Fibroblast of peridontal ligament (primary cell): ENCODE results near the gene LRRC37A3.
"Not testable (repeated sequence)": the region's sequence is repeated elsewhere in the genome, so short reads cannot be mapped to it uniquely, and the experiment has no call there.

ENCODE experiments used
- DNase-seq: peaks from one replicate; pipeline ENCODE4 v3.0.0-alpha.2; 2010; ENCODE audit errors: extremely low read depth

The LRRC37A3 gene

DNA sequence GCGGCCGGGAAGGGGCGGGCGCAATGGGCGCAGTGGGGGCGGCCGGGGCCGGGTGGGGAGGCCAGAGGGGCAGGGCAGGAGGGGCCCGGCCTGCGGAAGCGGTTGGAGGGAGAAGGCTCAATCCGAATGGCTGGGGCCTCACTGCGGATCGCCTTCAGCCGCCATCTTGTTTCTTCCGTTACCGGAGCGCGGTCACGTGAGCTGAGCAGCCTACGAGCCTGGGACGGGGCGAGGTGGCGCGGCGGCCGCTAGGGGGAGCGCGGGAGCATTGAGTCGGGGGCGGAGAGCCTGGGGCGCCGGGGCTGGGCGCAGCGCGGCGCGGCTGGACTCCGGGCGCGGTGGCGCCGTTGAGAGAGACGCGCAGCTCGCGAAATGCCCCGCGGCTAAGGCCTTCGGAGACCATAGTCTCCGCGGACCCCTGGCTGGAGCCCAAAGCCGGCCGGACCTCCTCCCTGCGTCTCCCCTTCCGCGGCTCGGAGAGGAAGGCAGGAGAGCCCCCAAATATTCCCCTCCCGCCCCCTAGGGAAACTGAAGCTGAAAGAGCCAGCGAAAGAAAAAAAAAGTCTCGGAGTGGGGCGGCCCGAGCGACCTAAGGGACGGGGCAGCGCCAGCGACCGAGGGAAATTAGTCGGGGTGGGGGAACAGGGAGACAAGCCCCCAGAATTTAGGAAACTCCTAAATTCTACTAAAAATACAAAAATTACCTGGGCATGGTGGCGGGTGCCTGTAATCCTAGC is at the start of gene LRRC37A3:
Gene LRRC37A3, minus strand, starts transcription at position 190 of the 737 bp plus-strand sequence. CDS start 22,221 bp downstream, outside the sequence.
- DNase-seq: peak; percentile 87

DNA sequence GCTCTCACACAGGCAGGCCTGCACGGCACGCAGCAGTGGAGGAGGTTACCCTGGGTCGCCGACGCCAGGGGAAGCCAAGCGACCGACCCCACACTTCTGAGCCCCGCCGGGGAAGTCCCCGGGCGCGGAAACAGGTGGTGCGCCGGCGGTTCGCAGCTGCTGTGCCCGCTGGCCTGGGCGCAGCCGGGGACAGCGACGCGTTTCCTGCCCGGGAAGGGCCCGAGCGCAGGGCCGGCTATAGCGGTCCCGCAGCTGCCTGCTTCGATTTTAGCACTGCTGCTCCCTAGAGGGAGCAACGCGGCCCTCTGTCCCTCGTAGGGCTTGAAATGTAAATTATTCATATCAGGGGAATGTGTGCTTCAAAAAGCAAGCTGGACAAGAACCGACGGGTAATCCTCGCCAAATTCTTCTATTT is 46.6 kb upstream of the LRRC37A3 start:
- DNase-seq: peak; percentile 51

DNA sequence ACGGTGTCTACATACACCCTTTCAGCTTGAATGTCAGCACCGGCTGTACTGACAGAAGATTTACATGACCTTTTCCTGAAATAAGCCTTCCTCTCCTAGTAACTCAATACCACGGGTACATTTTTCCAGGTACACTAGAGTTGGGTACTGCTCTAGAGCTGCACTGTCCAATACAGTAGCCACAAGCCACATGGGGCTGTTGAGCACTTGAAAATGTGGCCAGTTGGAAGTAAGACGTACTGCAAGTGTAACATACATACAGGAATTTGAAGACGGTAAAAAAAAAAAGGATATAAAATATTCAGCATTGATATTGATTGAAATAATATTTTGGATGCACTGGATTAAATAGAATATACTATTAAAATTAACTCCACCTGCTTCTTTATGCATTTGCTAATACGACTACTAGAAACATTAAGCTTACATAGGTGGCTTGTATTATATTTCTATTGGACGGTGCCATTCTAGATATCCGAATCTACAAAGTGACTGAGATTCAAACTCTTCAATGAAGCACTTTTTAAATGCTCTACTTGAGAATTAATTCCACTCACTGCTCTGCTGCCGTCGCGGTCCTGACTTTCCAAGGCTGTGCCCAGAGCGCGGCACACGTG is 46.1 kb upstream of the LRRC37A3 start:
- DNase-seq: peak; percentile 5

DNA sequence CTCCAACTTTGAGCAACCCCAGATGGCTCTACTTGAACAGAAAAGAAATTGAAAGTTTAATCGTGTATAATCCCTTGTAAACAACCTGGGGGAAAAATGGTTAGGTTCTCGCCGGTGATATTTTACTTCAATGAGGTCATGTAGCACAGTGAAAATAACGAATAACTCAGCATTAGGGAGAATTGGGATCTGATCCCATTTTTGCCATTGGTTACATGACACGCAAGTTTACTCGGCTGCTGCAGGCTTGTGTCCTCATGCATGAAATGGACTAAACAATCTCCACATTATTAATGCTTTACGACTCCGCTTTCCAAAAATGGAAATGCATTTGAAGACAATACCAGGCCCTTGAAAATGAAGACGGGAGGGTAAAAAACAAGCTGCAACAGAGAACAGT is 45.5 kb upstream of the LRRC37A3 start:
- peak; percentile 20 for DNase-seq

DNA sequence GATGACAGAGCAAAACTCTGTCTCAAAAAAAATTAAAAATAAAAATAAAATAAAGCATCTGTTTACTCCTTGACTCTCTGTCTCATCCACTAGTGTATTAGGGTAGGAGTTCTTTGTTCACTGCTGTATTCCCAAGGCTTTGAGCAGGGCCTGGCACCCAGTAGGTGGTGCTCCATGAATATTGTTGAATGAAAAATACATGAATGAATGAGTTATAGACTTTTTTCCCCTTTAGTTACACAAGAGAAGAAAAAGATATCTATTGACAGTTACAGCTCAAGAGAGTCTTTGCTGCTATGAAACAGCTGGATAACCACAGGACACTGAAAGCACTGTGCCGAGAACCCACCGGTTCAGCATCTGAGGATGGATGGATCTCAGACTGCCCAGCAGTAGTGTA is 44.5 kb upstream of the LRRC37A3 start:
- not testable (repeated sequence) for DNase-seq

DNA sequence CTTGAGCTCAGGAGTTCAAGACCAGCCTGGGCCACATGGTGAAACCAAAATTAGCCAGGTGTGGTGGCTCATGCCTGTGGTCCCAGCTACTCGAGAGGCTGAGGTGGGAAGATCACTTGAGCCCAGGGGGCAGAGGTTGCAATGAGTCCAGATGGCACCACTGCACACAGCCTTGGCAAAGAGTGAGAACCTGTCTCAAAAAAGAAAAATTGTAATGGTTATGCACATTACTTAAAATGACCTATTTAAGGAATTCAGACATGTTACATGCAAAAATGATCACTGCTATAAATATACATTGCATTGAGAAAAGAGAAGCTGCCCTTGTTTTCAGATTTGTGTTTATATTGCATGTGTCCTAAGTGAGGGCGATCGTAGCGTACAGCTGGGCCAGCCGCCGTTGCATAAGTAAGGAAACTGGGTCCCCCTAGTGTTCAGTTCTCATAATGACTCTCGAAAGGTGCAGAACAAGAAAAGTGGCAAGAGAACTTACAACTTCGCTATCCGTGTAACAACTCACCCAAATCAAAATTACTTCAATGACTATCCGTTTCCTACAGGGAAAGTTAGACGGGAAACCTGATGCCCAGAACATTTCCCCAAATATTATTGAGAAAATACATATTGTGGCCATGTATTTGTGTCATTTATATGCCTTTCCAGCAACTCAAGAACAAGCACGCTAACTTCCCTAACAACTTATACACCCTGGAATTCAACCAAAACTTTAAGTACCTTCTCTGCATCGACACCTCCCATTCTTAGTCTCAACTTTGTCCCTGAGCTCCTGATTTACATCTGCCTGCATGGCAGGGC is 42.5 kb upstream of the LRRC37A3 start:
- DNase-seq: peak; percentile 68

DNA sequence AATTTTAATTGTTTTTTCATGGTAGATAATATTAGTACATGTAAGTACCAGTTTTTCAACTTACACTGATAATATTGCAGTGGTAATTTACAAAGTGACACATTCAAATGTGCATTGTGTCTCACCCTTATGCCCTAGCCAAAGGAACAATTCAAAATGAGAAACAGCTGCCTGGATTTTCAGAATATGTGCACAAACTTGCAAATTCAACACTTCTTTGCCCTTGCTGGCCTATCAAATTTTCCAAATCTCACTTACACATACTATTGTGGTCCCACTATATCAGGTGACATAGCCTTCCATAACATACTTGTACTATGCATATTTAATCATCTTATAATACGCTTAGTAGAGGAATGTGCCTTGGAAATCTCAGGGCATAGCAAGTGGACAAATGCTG is 32.6 kb upstream of the LRRC37A3 start:
- no peak for DNase-seq

DNA sequence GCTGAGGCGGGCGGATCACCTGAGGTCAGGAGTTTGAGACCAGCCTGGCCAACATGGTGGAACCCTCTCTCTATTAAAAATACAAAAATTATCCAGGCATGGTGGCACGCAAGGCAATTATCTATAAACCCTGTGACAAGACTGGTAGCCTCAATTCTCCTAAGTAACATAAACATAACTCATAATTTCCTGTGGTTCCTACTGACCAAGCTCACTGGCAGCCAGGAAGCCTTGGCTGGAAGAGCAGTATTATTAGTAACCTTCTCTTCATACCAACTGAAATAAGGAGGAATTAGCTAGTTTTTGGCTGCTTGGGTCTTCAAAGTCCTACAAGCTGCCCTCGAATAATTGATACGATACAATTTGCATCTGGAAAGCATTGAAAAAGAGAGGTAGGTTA is 31.6 kb upstream of the LRRC37A3 start:
- DNase-seq: peak; percentile 9

DNA sequence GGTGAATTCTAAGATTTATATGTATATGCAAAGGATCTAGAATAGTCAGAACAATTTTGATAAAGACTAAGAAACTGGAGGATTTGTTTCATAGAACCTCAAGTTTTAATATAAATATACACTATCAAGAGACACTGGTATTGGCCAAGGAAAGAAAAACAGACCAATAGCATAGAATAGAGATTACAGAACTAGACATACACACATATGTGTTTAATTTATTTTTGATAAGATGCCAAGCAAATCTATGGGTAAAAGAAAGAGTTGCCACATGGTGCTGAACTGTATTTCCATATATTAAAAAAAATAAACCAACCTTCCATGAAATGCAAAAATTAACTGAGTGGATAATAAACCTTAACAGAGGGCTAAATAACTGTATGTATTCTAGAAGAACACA is 27.9 kb upstream of the LRRC37A3 start:
- DNase-seq: peak; percentile 5

DNA sequence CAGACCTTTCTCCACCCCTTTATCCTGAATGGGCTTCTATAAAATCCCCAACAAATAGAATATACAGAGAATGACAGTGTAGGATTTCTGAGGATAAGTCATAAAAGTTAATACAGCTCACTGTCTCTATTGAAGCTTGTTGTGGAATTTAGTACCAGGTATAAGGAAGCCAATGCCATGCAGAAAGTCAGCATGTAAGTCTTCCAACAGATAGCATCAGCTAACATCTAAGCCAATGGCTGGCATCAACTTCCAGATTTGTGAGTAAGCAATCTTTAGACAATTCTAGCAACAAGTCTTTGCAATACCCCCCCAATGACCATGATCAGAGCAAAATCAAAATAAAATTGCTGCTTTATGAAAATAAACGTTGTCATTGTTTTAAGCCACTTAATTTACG is 22.5 kb upstream of the LRRC37A3 start:
- no peak for DNase-seq

DNA sequence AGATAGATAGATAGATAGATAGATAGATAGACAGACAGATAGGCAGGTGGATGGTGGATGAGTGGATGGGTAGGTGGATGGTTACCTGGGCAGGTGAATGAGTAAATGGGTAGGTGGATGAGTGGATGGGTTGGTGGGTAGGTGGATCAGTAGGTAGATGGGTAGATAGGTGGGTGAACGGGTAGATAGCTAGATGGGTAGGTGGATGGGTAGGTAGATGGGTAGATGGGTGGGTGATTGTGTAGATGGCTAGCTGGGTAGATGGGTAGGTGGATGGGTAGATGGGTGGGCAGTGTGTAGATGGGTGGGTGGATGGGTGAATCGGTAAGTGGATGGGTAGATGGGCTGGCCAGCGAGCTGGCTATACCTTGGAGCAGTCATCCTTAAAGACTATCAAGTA is 21.8 kb upstream of the LRRC37A3 start:
- DNase-seq: no peak

DNA sequence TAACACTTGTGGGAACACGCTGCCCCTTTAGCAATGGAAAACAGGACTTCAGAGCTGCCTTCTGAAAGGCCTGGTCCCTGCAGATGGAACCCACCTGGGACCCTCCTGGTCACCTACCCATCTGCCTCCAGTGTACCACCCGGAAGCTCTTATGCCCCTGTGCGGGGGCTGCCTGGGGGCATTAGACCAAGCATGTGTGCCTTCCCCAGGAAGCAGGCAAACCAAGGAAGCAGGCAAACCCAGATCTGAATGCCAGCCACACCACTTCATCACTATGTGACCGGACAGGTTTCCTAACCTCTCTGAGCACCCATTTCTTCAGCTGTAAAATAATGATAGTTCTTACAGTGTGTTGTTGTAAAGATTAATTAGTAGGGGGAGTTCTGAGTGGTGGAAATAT is 20.8 kb upstream of the LRRC37A3 start:
- DNase-seq: no peak

DNA sequence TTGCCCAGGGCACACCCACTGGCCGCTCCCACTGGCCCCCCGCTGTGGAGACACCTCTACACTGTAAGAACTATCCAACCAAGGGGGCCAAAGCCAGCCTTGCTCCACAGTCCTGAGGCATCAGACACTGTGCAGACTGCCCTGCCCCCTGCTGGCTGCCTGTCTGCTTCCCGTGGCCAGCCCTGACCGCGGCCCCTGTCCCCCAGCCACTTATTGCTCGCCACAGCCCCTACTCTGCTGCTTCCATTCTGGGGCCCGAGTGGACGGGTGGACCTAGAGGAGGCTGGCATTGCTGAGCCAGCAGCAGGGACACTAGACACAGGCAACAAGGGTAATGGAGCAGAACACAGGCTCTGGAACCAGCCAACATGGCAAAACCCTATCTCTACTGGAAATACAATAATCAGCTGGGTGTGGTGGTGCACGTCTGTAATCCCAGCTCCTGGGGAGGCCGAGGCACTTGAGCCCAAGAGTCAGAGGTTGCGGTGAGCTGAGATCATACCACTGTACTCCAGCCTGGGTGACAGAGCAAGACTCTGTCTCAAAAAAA is 19.7 kb upstream of the LRRC37A3 start:
- no peak for DNase-seq

DNA sequence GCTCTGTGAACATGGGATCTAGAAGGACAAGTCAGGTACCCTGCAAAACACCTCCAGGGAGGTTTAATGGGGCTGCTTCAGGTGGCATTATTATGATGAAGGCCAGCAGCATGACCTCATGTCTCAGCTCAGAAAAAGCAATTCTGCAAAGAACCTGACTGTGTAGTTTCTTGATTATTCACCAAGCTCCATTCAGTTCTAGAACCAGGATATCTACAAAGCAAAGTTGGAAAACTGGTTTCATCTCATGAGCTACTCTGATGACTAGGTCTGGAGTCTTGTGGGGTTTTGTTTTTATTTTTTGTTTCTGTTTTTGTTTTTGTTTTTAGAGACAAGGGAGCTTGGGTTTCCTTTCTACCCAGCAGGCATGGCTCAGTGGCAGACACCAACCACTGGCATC is 19.0 kb upstream of the LRRC37A3 start:
- DNase-seq: no peak

DNA sequence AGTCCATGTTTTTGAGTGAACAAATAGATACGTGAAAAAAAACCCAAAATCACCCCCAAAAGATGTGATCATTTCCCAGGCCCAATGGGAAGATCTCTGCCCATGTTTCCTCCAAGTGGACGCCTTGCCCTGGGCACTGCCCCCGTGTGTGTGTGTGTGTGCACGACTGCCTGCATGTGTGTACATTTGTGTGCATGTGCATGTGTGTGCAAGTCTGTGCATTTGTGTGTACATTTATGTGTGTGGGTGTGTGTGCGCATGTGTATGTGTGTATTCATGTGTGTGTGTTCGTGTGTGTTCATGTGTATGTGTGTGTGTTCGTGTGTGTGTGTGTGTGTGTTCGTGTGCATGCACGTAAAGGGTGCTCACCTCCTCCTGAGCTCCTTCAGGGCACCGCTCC is 16.8 kb upstream of the LRRC37A3 start:
- DNase-seq: no peak

DNA sequence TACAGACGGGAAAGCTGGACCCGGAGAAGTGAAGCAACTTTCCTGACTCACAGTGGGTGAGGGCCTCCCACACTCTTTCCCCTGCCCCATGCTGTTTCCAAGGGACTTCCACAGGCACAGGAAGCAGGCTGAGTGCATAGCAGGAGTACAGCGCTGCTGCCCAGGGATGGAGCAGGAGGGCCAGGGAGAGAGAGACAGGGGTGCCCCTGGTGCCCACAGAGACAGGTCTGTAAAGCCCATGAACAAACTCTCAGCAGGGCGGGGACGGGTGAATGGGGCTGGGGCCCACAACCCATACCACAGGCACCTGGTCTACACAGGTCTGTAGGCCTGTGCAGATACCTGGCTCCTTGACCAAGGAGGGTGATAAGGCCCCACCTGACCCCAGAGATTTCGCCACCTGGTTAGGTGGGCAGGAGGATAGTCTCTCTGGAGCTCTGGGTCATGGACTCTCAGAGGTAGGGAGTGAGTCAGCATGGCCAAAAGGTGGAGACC is 15.1 kb upstream of the LRRC37A3 start:
- not testable (repeated sequence) for DNase-seq

DNA sequence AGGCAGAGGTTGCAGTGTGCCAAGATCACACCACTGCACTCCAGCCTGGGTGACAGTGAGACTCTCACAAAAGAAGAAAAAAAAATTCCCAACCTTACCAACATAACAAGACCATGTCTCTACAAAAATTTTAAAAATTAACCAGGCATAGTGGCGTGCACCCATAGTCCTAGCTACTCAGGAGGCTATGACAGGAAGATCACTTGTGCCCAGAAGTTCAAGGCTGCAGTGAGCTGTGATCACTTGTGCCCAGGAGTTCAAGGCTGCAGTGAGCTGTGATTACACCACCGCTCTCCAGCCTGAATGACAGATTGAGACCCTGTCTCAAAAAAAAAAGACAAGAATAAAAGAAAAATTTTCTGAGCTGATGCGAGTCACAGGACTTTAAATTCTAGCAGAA is 13.6 kb upstream of the LRRC37A3 start:
- not testable (repeated sequence) for DNase-seq

DNA sequence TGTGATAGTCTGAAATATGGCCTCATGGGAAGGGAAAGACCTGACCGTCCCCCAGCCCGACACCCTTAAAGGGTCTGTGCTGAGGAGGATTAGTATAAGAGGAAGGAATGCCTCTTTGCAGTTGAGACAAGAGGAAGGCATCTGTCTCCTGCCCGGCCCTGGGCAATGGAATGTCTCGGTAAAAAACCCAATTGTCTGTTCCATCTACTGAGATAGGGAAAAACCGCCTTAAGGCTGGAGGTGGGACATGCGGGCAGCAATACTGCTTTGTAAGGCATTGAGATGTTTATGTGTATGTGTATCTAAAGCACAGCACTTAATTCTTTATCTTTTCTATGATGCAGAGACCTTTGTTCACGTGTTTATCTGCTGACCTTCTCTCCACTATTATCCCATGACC is 11.1 kb upstream of the LRRC37A3 start:
- DNase-seq: not testable (repeated sequence)

DNA sequence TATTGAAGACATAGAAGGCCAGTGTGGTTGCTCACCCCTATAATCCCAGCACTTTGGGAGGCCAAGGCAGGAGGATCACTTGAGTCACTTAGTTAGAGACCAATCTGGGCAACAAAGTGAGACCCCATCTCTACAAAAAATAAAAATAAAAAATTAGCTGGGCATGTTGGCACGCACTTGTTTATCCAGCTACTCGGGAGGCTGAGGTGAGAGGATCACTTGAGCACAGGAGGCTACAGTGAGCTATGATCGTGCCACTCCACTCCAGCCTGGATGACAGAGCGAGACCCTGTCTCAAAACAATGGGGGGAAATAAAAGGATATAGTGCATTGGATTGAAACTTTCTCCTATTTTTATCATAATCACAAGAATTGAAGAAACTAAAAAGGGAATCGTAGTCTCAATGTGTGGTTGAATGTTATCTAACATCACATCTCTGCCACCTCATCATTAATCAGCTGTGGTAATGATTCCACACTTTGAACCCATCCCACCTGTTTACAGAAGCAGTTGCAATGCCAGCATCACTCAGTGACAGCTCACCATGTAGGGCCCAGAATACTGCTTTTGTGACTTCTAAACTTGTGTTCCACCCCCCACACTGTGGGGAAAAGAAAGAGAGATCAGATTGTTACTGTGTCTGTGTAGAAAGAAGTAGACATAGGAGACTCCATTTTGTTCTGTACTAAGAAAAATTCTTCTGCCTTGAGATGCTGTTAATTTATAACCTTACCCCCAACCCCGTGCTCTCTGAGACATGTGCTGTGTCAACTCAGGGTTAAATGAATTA is 10.3 kb upstream of the LRRC37A3 start:
- not testable (repeated sequence) for DNase-seq

DNA sequence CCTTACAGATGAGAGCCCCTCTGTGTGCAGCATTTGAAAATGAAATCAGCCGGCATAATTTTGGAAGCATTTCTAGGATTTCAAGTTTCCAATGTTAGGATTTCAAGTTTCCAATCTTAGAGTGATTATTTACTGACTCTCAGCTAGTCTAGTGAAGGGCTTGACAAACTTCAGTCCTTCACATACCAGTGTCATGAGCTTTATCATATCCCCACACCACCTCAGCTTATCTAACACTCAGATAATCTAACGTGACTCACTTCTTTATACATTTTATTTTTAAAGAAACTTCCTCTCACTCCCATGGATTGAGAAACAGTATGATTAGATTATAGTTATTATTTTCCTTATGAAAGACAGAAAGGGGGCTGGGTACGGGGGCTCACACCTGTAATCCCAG is 9.4 kb upstream of the LRRC37A3 start:
- DNase-seq: not testable (repeated sequence)

DNA sequence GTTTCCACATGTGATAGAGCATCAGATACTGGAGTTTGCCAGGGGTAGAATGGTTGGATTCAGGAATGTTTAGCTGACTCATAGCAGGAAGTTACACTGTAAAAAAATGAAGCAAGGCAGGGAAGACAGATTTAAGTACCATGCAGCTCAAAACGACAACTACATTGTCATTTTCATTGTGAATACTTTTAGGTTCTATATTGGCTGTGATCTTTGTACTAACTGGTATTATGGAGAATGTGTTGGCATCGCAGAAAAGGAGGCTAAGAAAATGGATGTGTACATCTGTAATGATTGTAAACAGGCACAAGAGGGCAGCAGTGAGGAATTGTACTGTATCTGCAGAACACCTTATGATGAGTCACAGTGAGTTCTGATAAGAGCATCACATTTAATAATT is 8.2 kb upstream of the LRRC37A3 start:
- peak; percentile 77 for DNase-seq
